ENCODE data around the gene DICER1. TPM values are rescaled to one million over a fixed set of nuclear protein-coding genes. Genes with fewer than 3 reads are reported as not detected.
"Not testable (repeated sequence)": the region's sequence is repeated elsewhere in the genome, so short reads cannot be mapped to it uniquely, and the experiment has no call there.

DICER1 gene
- total RNA-seq, 1 donor, result 61.3 TPM

GRCh38 chr14:95141684-95142083 lies 15.6 kb downstream of the DICER1 start:
- no peak for DNase-seq (ENCODE audit: low read depth)
- no peak overlapping the region for H3K4me3 ChIP-seq (ENCODE audit: low read depth, low read length)
- TF ChIP-seq CTCF (IDR thresholded peaks at IDR 0.05; ENCODE audit: insufficient read depth, low read depth, low read length), result no peak

- no peak for TF ChIP-seq CTCF (IDR thresholded peaks at IDR 0.05; ENCODE audit: insufficient read depth, low read depth, low read length)
These were observed 17.1 kb downstream of the DICER1 start for GRCh38 chr14:95140060-95140858.

GRCh38 chr14:95138876-95139275 lies 18.5 kb downstream of the DICER1 start:
- H3K4me3 ChIP-seq (ENCODE audit: low read depth, low read length), result no peak overlapping the region
- TF ChIP-seq CTCF (IDR thresholded peaks at IDR 0.05; ENCODE audit: insufficient read depth, low read depth, low read length), result no peak
- DNase-seq (ENCODE audit: low read depth), result no peak

More at GRCh38 chr14:95140060-95140858, 17.1 kb downstream of the DICER1 start:
- peak; percentile 41 for DNase-seq (ENCODE audit: low read depth)
- H3K4me3 ChIP-seq (ENCODE audit: low read depth, low read length), result no peak overlapping the region

- H3K4me3 ChIP-seq (ENCODE audit: low read depth, low read length); DNase-seq (ENCODE audit: low read depth): not testable (repeated sequence)
These were observed 18.9 kb downstream of the DICER1 start for GRCh38 chr14:95138455-95138854.

- no peak overlapping the region for H3K4me3 ChIP-seq (ENCODE audit: low read depth, low read length)
- no peak for TF ChIP-seq CTCF (IDR thresholded peaks at IDR 0.05; ENCODE audit: insufficient read depth, low read depth, low read length)
- no peak for DNase-seq (ENCODE audit: low read depth)
These were observed 19.5 kb downstream of the DICER1 start for GRCh38 chr14:95137804-95138167.

- DNase-seq (ENCODE audit: low read depth), result no peak
- H3K4me3 ChIP-seq (ENCODE audit: low read depth, low read length), result no peak overlapping the region
- TF ChIP-seq CTCF (IDR thresholded peaks at IDR 0.05; ENCODE audit: insufficient read depth, low read depth, low read length), result no peak
These were observed 20.0 kb downstream of the DICER1 start for GRCh38 chr14:95137164-95137803.

GRCh38 chr14:95136631-95137030 lies 20.7 kb downstream of the DICER1 start:
- H3K4me3 ChIP-seq (ENCODE audit: low read depth, low read length), result no peak overlapping the region
- TF ChIP-seq CTCF (IDR thresholded peaks at IDR 0.05; ENCODE audit: insufficient read depth, low read depth, low read length), result no peak
- DNase-seq (ENCODE audit: low read depth), result peak; percentile 47
